Activated naive CD4-positive, alpha-beta T cell treated with anti-CD3 and anti-CD28 coated beads for 36 hours (primary cell): ENCODE data around the gene CACTIN. TPM values are rescaled to one million over a fixed set of nuclear protein-coding genes. Genes with fewer than 3 reads are reported as not detected.
"Not testable (repeated sequence)": the region's sequence is repeated elsewhere in the genome, so short reads cannot be mapped to it uniquely, and the experiment has no call there.

Experiments
- CTCF ChIA-PET: fragments of 350-600 bp; sonication (Branson Sonifier 250); formaldehyde crosslinking; loops from one replicate; lab custom pipeline; 2021; ENCODE audit warnings: antibody characterized with exemption; lab: Charles Lee
- DNase-seq: peaks from one replicate; pipeline ENCODE4 v3.0.0-alpha.2; 2020
- H3K27ac Mint-ChIP-seq: one replicate; pipeline ENCODE4 v1.8.0; 2021; ENCODE audit warnings: mild to moderate bottlenecking, mixed read lengths
- H3K27me3 Mint-ChIP-seq: one replicate; pipeline ENCODE4 v1.8.0; 2021; ENCODE audit warnings: low read depth, mixed read lengths
- H3K36me3 Mint-ChIP-seq: one replicate; pipeline ENCODE4 v1.8.0; 2021; ENCODE audit warnings: low read depth, mixed read lengths
- H3K4me1 Mint-ChIP-seq: one replicate; pipeline ENCODE4 v1.8.0; 2021; ENCODE audit warnings: low read depth, mixed read lengths
- H3K4me3 Mint-ChIP-seq: one replicate; pipeline ENCODE4 v1.8.0; 2021; ENCODE audit warnings: mild to moderate bottlenecking, moderate library complexity, mixed read lengths
- H3K9me3 Mint-ChIP-seq: one replicate; pipeline ENCODE4 v1.8.0; 2021; ENCODE audit warnings: mixed read lengths
- intact Hi-C: fragments of 100-400 bp; cut with micrococcal nuclease; formaldehyde crosslinking; loops from one replicate; pipeline ENCODE4 v1.15.1; 2023
- total RNA-seq, 2 experiments: library from RNA; stranded (reverse); gene quantifications; one replicate each; pipeline ENCODE4 v1.2.3, GENCODE V29; 2021

Gene CACTIN
- total RNA-seq, 2 experiments from 2014 or later = 24.6 to 27.0 TPM

GRCh38 chr19:3649888-3650287 lies 23.3 kb upstream of the CACTIN start:
- DNase-seq = no peak
- Mint-ChIP-seq H3K27ac (no peak overlapping the region), H3K27me3 (no peaks in the 10 kb centered on the region), H3K4me1 (no peaks in the 10 kb centered on the region), H3K36me3 (peaks cover 2% of the 10 kb centered on the region), H3K9me3 (no peaks in the 10 kb centered on the region), H3K4me3 (no peak overlapping the region)
- CTCF ChIA-PET = no interaction called here
- intact Hi-C loops = no loop called here

GRCh38 chr19:3648037-3648905 lies 21.7 kb upstream of the CACTIN start:
- intact Hi-C loops = no loop called here
- CTCF ChIA-PET = interaction anchor here (0.6 to 0.7 kb wide), 3 partner anchors 13 to 301 kb away, joined by 3 read pairs; no protein-coding TSS in a partner anchor

GRCh38 chr19:3647102-3647501 lies 20.5 kb upstream of the CACTIN start:
- H3K27ac Mint-ChIP-seq, intact Hi-C loops, H3K4me1 Mint-ChIP-seq, H3K9me3 Mint-ChIP-seq, DNase-seq, H3K36me3 Mint-ChIP-seq, H3K27me3 Mint-ChIP-seq, CTCF ChIA-PET, H3K4me3 Mint-ChIP-seq: not testable (repeated sequence)

More at GRCh38 chr19:3648037-3648905, 21.7 kb upstream of the CACTIN start:
- no peak overlapping the region for H3K4me3 Mint-ChIP-seq
- DNase-seq = no peak
- no peaks in the 10 kb centered on the region for H3K4me1 Mint-ChIP-seq
- no peaks in the 10 kb centered on the region for H3K9me3 Mint-ChIP-seq
- no peaks in the 10 kb centered on the region for H3K27me3 Mint-ChIP-seq
- H3K27ac Mint-ChIP-seq = no peak overlapping the region
- H3K36me3 Mint-ChIP-seq = peaks cover 2% of the 10 kb centered on the region

GRCh38 chr19:3646336-3647092 lies 19.9 kb upstream of the CACTIN start:
- Mint-ChIP-seq H3K4me1 (no peaks in the 10 kb centered on the region), H3K36me3 (no peaks in the 10 kb centered on the region), H3K9me3 (no peaks in the 10 kb centered on the region), H3K27ac (no peak overlapping the region), H3K4me3 (no peak overlapping the region), H3K27me3 (no peaks in the 10 kb centered on the region)
- CTCF ChIA-PET = no interaction called here
- intact Hi-C loops = no loop called here
- no peak for DNase-seq

GRCh38 chr19:3645726-3646125 lies 19.1 kb upstream of the CACTIN start:
- Mint-ChIP-seq H3K9me3 (no peaks in the 10 kb centered on the region), H3K4me3 (no peak overlapping the region)

GRCh38 chr19:3645067-3645396 lies 18.4 kb upstream of the CACTIN start:
- no peaks in the 10 kb centered on the region for H3K27me3 Mint-ChIP-seq
- no peak overlapping the region for H3K4me3 Mint-ChIP-seq
- intact Hi-C loops = no loop called here
- no peaks in the 10 kb centered on the region for H3K9me3 Mint-ChIP-seq
- CTCF ChIA-PET = no interaction called here
- H3K4me1 Mint-ChIP-seq = no peaks in the 10 kb centered on the region
- H3K36me3 Mint-ChIP-seq = no peaks in the 10 kb centered on the region
- no peak overlapping the region for H3K27ac Mint-ChIP-seq
- DNase-seq = no peak

More at GRCh38 chr19:3645726-3646125, 19.1 kb upstream of the CACTIN start:
- DNase-seq = no peak
- CTCF ChIA-PET = no interaction called here
- no peak overlapping the region for H3K27ac Mint-ChIP-seq
- no peaks in the 10 kb centered on the region for H3K4me1 Mint-ChIP-seq
- H3K27me3 Mint-ChIP-seq = no peaks in the 10 kb centered on the region
- intact Hi-C loops = no loop called here
- no peaks in the 10 kb centered on the region for H3K36me3 Mint-ChIP-seq

GRCh38 chr19:3644351-3645066 lies 17.9 kb upstream of the CACTIN start:
- intact Hi-C loops = no loop called here
- Mint-ChIP-seq H3K4me1 (no peaks in the 10 kb centered on the region), H3K36me3 (no peaks in the 10 kb centered on the region), H3K27me3 (no peaks in the 10 kb centered on the region), H3K9me3 (no peaks in the 10 kb centered on the region), H3K27ac (no peak overlapping the region), H3K4me3 (no peak overlapping the region)
- DNase-seq = no peak
- CTCF ChIA-PET = no interaction called here

- Mint-ChIP-seq H3K27me3 (no peaks in the 10 kb centered on the region), H3K4me3 (no peak overlapping the region), H3K9me3 (no peaks in the 10 kb centered on the region), H3K36me3 (no peaks in the 10 kb centered on the region), H3K4me1 (no peaks in the 10 kb centered on the region), H3K27ac (no peak overlapping the region)
- DNase-seq = no peak
- intact Hi-C loops = no loop called here
- CTCF ChIA-PET = no interaction called here
Observed at GRCh38 chr19:3643674-3644313, 17.2 kb upstream of the CACTIN start.

- H3K4me3 Mint-ChIP-seq = no peak overlapping the region
- CTCF ChIA-PET = no interaction called here
- H3K9me3 Mint-ChIP-seq = no peaks in the 10 kb centered on the region
- intact Hi-C loops = no loop called here
- peaks cover 3% of the 10 kb centered on the region for H3K36me3 Mint-ChIP-seq
- no peaks in the 10 kb centered on the region for H3K27me3 Mint-ChIP-seq
- H3K4me1 Mint-ChIP-seq = no peaks in the 10 kb centered on the region
- peak; percentile 32 for DNase-seq
- H3K27ac Mint-ChIP-seq = no peak overlapping the region
Observed at GRCh38 chr19:3642987-3643673, 16.5 kb upstream of the CACTIN start.

- no peaks in the 10 kb centered on the region for H3K27me3 Mint-ChIP-seq
- no peak overlapping the region for H3K27ac Mint-ChIP-seq
- no peak for DNase-seq
- no peaks in the 10 kb centered on the region for H3K4me1 Mint-ChIP-seq
- H3K36me3 Mint-ChIP-seq = peaks cover 3% of the 10 kb centered on the region
- no peaks in the 10 kb centered on the region for H3K9me3 Mint-ChIP-seq
- CTCF ChIA-PET = no interaction called here
- intact Hi-C loops = no loop called here
- H3K4me3 Mint-ChIP-seq = no peak overlapping the region
Observed at GRCh38 chr19:3642296-3642695, 15.7 kb upstream of the CACTIN start.

GRCh38 chr19:3641515-3642269 lies 15.1 kb upstream of the CACTIN start:
- Mint-ChIP-seq H3K36me3 (peaks cover 3% of the 10 kb centered on the region), H3K27ac (no peak overlapping the region), H3K4me1 (no peaks in the 10 kb centered on the region), H3K4me3 (no peak overlapping the region), H3K9me3 (no peaks in the 10 kb centered on the region), H3K27me3 (no peaks in the 10 kb centered on the region)
- DNase-seq = no peak
- CTCF ChIA-PET = no interaction called here
- intact Hi-C loops = no loop called here
